Fibroblast of lung (primary cell): ENCODE data around the gene SSUH2. TPM values are rescaled to one million over a fixed set of nuclear protein-coding genes. Genes with fewer than 3 reads are reported as not detected.

ENCODE experiments used
- DNase-seq, 2 donors: peaks; one replicate each; pipeline versions ENCODE4 v3.0.0 to v3.0.0-alpha.2; 2010; ENCODE audit warnings: low read depth in 2 of 2
- H2AFZ ChIP-seq: 2 replicates; pipeline ENCODE4 v1.5.1; 2012; ENCODE audit warnings: low read length, control low read depth, inconsistent platforms
- H3K27ac ChIP-seq: 2 replicates; pipeline ENCODE4 v1.5.1; 2011; ENCODE audit warnings: low read length, control low read depth; ENCODE audit not compliant: insufficient read depth
- H3K27me3 ChIP-seq: 2 replicates; pipeline ENCODE4 v1.5.1; 2011; ENCODE audit warnings: mild to moderate bottlenecking, low read length; ENCODE audit not compliant: control insufficient read depth, insufficient read depth
- H3K36me3 ChIP-seq: 2 replicates; pipeline ENCODE4 v1.5.1; 2011; ENCODE audit warnings: low read length; ENCODE audit not compliant: control insufficient read depth, insufficient read depth
- H3K4me1 ChIP-seq: 2 replicates; pipeline ENCODE4 v1.5.1; 2011; ENCODE audit warnings: low read length; ENCODE audit not compliant: control insufficient read depth, insufficient read depth; ENCODE audit errors: extremely low read depth
- H3K4me2 ChIP-seq: 2 replicates; pipeline ENCODE4 v1.5.1; 2011; ENCODE audit warnings: low read length, control low read depth; ENCODE audit not compliant: insufficient read depth; ENCODE audit errors: extremely low read depth
- H3K4me3 ChIP-seq, 4 experiments: fragments of 200-600 bp in 1 of 4; sonication (generic) in 1 of 4; replicated peaks in 1 of 4; 2 replicates each; pipeline ENCODE4 v1.5.1; 2011 to 2016; ENCODE audit warnings: low read length in 4 of 4, low read depth in 3 of 4, mild to moderate bottlenecking in 3 of 4, control low read depth in 2 of 4, inconsistent platforms in 1 of 4, mixed read lengths in 1 of 4; ENCODE audit not compliant: insufficient read depth in 1 of 4; ENCODE audit errors: control extremely low read depth in 1 of 4
- H3K79me2 ChIP-seq: 2 replicates; pipeline ENCODE4 v1.5.1; 2012; ENCODE audit warnings: mild to moderate bottlenecking, low read length, inconsistent platforms; ENCODE audit not compliant: control insufficient read depth, insufficient read depth
- H3K9ac ChIP-seq: 2 replicates; pipeline ENCODE4 v1.5.1; 2011; ENCODE audit warnings: mild to moderate bottlenecking, low read length, control low read depth; ENCODE audit not compliant: insufficient read depth
- H3K9me3 ChIP-seq: 2 replicates; pipeline ENCODE4 v1.5.1; 2012; ENCODE audit warnings: low read depth, low read length; ENCODE audit not compliant: control insufficient read depth, insufficient read depth
- H4K20me1 ChIP-seq: 2 replicates; pipeline ENCODE4 v1.5.1; 2011; ENCODE audit warnings: low read length; ENCODE audit not compliant: control insufficient read depth, insufficient read depth; ENCODE audit errors: extremely low read depth
- EZH2 ChIP-seq: IDR thresholded peaks from 2 replicates; pipeline ENCODE4 v1.5.1; 2012; ENCODE audit warnings: low read length, control low read depth, mild to moderate bottlenecking; ENCODE audit errors: missing control alignments
- polyA plus RNA-seq, 2 donors: library from polyadenylated mRNA; depleted of rRNA in 1 of 2; stranded (reverse) in 1 of 2; unstranded in 1 of 2; fragments of >200 nt; gene quantifications; 2 replicates each; pipeline ENCODE4 v1.2.1, GENCODE V29; 2011 to 2012; ENCODE audit warnings: missing spikeins in 1 of 2
- total RNA-seq: library from RNA; depleted of rRNA; stranded (reverse); fragments of >200 nt; gene quantifications from 2 replicates; pipeline ENCODE4 v1.2.1, GENCODE V29; 2014
- TF ChIP-seq, protein P1 (sequence below), 2 donors: IDR thresholded peaks in 1 of 2; conservative IDR thresholded peaks in 1 of 2; 1 replicate in 1 of 2; 2 replicates in 1 of 2; pipeline ENCODE4 v1.5.1; 2011 to 2012; ENCODE audit warnings: low read length in 2 of 2, control low read depth in 1 of 2, inconsistent platforms in 1 of 2, low read depth in 1 of 2, mild to moderate bottlenecking in 1 of 2

The SSUH2 gene
- total and polyA plus RNA-seq, 2 donors (not counting 1 experiment from before 2014, with no cell fraction given) = 0.02 TPM; not detected in 1

DNA sequence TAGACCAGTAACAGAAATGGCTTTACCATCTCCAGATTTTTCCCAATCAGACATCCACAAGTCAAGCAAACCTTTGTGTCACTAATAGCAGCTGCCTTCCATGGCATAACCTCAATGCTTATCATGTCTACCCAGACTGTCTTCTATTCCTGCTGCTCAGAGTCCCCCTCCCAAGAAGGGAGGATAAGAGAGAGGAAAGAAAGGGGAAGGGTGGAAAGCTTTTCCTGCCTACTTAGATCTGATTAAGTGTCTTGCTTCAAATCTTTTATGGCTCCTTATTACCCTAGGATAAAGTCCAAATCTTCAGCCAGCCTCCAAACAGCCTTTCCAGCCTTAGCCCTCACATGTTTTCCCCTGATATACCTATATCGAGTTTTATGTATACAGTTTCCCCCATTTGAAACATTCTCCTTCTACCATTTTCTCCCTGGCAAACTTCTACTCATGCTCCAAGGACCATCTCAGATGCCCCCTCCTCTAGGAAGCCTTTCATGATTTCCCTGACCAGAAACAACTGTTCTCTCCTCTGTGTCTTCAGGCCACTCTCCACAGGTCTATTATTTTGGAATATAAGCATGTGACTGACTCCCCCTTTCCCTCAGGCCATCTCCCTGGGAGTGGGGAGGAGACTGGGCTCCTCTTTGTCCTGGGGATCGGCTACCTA, 7.9 kb upstream of the SSUH2 start:
- Histone ChIP-seq H3K4me1 (no peaks in the 10 kb centered on the region), H3K9me3 (no peaks in the 10 kb centered on the region), H3K79me2 (no peaks in the 10 kb centered on the region), H3K4me2 (no peak overlapping the region), H3K9ac (no peak overlapping the region), H2AFZ (no peak overlapping the region), H3K4me3 (no peak overlapping the region), H3K27ac (no peak overlapping the region), H4K20me1 (no peaks in the 10 kb centered on the region), H3K27me3 (peaks cover 11% of the 10 kb centered on the region), H3K36me3 (no peaks in the 10 kb centered on the region)
- TF ChIP-seq, protein P1, sequence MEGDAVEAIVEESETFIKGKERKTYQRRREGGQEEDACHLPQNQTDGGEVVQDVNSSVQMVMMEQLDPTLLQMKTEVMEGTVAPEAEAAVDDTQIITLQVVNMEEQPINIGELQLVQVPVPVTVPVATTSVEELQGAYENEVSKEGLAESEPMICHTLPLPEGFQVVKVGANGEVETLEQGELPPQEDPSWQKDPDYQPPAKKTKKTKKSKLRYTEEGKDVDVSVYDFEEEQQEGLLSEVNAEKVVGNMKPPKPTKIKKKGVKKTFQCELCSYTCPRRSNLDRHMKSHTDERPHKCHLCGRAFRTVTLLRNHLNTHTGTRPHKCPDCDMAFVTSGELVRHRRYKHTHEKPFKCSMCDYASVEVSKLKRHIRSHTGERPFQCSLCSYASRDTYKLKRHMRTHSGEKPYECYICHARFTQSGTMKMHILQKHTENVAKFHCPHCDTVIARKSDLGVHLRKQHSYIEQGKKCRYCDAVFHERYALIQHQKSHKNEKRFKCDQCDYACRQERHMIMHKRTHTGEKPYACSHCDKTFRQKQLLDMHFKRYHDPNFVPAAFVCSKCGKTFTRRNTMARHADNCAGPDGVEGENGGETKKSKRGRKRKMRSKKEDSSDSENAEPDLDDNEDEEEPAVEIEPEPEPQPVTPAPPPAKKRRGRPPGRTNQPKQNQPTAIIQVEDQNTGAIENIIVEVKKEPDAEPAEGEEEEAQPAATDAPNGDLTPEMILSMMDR (conservative IDR thresholded peaks at IDR 0.05 in 1 of 2, IDR thresholded peaks at IDR 0.05 in 1 of 2; ENCODE audit: low read depth in 1 of 2, low read length in 2 of 2) = no peak
- TF ChIP-seq EZH2 = no peak
- DNase-seq = no peak

DNA sequence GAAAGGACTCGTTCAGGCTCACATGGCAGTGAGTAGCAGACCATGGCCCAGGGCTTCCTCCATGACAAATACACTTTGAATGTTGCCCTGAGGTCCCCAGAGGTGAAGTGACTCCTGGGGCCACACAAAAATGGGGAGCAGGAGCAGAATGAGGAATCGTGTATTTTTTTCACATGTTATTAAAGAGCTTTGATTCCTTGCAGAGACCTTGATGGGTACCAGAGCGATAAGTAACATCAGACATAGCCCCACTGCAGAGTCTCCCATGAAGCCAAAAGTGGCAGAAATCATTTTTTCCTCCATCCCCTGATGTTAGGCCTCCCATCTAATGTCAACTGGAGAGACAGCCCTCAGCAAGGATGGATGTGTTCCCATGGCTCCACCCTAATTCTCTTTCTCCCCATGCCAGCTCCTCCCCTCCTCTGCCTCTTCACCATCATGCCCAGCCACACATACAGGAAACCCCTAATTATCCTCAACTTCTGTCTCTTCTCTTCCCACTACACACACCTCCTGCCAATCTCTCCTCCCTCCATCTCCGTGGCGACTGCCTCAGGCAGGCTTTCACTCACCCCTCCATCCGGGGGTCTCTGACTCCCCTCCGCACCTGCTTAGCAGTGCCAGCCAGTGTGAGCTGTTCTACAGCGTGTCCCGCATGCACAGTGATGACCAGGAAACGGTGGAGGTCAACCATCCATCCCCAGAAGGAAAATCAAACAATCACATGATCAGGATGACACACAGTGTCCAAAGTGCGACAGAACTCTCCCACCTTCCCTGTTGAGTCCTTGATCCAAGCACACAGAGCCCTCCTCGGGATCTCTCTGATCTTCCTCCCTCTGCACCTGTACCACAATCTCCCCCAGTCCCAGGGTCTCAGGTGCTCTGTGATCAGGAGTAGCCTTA, 7.1 kb upstream of the SSUH2 start:
- no peak overlapping the region for H3K27ac ChIP-seq
- H3K4me1 ChIP-seq = no peaks in the 10 kb centered on the region
- no peaks in the 10 kb centered on the region for H4K20me1 ChIP-seq
- no peaks in the 10 kb centered on the region for H3K36me3 ChIP-seq
- DNase-seq = no peak
- H2AFZ ChIP-seq = no peak overlapping the region
- H3K4me3 ChIP-seq = no peak overlapping the region
- TF ChIP-seq, protein P1 (conservative IDR thresholded peaks at IDR 0.05 in 1 of 2, IDR thresholded peaks at IDR 0.05 in 1 of 2; ENCODE audit: low read depth in 1 of 2, low read length in 2 of 2) = no peak
- no peak for TF ChIP-seq EZH2
- no peaks in the 10 kb centered on the region for H3K9me3 ChIP-seq
- H3K4me2 ChIP-seq = no peak overlapping the region
- H3K9ac ChIP-seq = no peak overlapping the region
- peaks cover 14% of the 10 kb centered on the region for H3K27me3 ChIP-seq
- H3K79me2 ChIP-seq = no peaks in the 10 kb centered on the region
